HepG2 (cell line): Measurements from ENCODE around the gene LGALS4. TPM values are rescaled to one million over a fixed set of nuclear protein-coding genes. Genes with fewer than 3 reads are reported as not detected.
A peak's percentile ranks its signal among the peaks of the same experiment; 100 is the strongest.

Experiments
- ATAC-seq: fragments of 200-7000 bp; cut with Tn5 transposase; 3 replicates; pipeline ENCODE4 v1.9.1; 2020; ENCODE audit warnings: mild to moderate bottlenecking, moderate library complexity
- BruUV-seq: library from RNA; stranded (reverse); fragments of 400-500 nt; replicated peaks from 2 replicates; lab custom pipeline; 2021; lab: Mats Ljungman, UMichigan
- CTCF ChIA-PET: fragments of 300-600 bp; formaldehyde crosslinking; extraction: SDS; loops from one replicate; lab custom pipeline; 2021; ENCODE audit warnings: low total read pairs, inconsistent platforms, low intra/inter-chr PET ratio; lab: Yijun Ruan, JAX
- POLR2A ChIA-PET: fragments of 350-600 bp; sonication (Branson Sonifier 250); formaldehyde crosslinking; loops from one replicate; lab custom pipeline; 2020; ENCODE audit warnings: antibody characterized with exemption, inconsistent platforms; lab: Yijun Ruan, JAX
- DNase-seq: peaks from one replicate; pipeline ENCODE4 v3.0.0-alpha.2; 2015; ENCODE audit warnings: low spot score
- FAIRE-seq: peaks from 3 replicates; lab custom pipeline; 2011; peaks lifted over from hg19 to GRCh38; lab: Jason Lieb, UNC
- H2AFZ ChIP-seq: one replicate; pipeline ENCODE4 v1.6.1; 2011; ENCODE audit warnings: low read length, inconsistent platforms
- H3K27ac ChIP-seq: fragments of 300-600 bp; 3 replicates; pipeline ENCODE4 v1.8.0; 2011; ENCODE audit warnings: mixed run types, mild to moderate bottlenecking, mixed read lengths, low read length, inconsistent platforms; ENCODE audit not compliant: insufficient read depth; ENCODE audit errors: extremely low read length
- H3K27me3 ChIP-seq, 2 experiments: fragments of 200-600 bp in 1 of 2; 2 replicates in 1 of 2; 3 replicates in 1 of 2; pipeline versions ENCODE4 v1.6.0 to v1.8.0; 2011; ENCODE audit warnings: low read length in 2 of 2, mild to moderate bottlenecking in 2 of 2, moderate library complexity in 2 of 2, inconsistent platforms in 1 of 2; ENCODE audit not compliant: insufficient read depth in 2 of 2, control insufficient read depth in 1 of 2
- H3K36me3 ChIP-seq, 2 experiments: fragments of 200-600 bp in 1 of 2; replicated peaks in 1 of 2; 2 replicates in 1 of 2; 3 replicates in 1 of 2; pipeline versions ENCODE4 v1.5.1 to v1.8.0; 2011; ENCODE audit warnings: low read length in 2 of 2, inconsistent platforms in 1 of 2; ENCODE audit not compliant: insufficient read depth in 2 of 2, control insufficient read depth in 1 of 2
- H3K4me1 ChIP-seq: 2 replicates; pipeline ENCODE4 v1.5.1; 2012; ENCODE audit warnings: low read length, inconsistent platforms; ENCODE audit not compliant: insufficient read depth
- H3K4me2 ChIP-seq: 2 replicates; pipeline ENCODE4 v1.6.0; 2011; ENCODE audit warnings: low read depth, low read length, inconsistent platforms
- H3K4me3 ChIP-seq, 3 experiments: fragments of 200-600 bp in 1 of 3; sonication (generic), shearing (Covaris generic) in 1 of 3; replicated peaks in 1 of 3; 2 replicates each; pipeline ENCODE4 v1.5.1; 2011 to 2016; ENCODE audit warnings: low read length in 3 of 3, inconsistent platforms in 2 of 3, low read depth in 2 of 3, mild to moderate bottlenecking in 2 of 3, control low read depth in 1 of 3, mixed read lengths in 1 of 3; ENCODE audit not compliant: insufficient read depth in 1 of 3
- H3K79me2 ChIP-seq: one replicate; pipeline ENCODE4 v1.6.1; 2011; ENCODE audit warnings: low read length, inconsistent platforms; ENCODE audit not compliant: insufficient read depth
- H3K9ac ChIP-seq: 2 replicates; pipeline ENCODE4 v1.6.0; 2011; ENCODE audit warnings: mild to moderate bottlenecking, low read depth, low read length, inconsistent platforms; ENCODE audit not compliant: insufficient read depth
- H3K9me3 ChIP-seq: 2 replicates; pipeline ENCODE4 v1.5.1; 2012; ENCODE audit warnings: mild to moderate bottlenecking, low read length
- H4K20me1 ChIP-seq: 2 replicates; pipeline ENCODE4 v1.6.0; 2011; ENCODE audit warnings: inconsistent platforms, mild to moderate bottlenecking, low read length, moderate library complexity; ENCODE audit not compliant: insufficient read depth
- GLI4 ChIP-seq: sonication (generic); formaldehyde crosslinking; IDR thresholded peaks from 2 replicates; pipeline ENCODE4 v1.5.1; 2020; ENCODE audit warnings: missing genetic modification reagents, mild to moderate bottlenecking, moderate library complexity, borderline replicate concordance
- PHB2 ChIP-seq: fragments of 450-650 bp; IDR thresholded peaks from 2 replicates; pipeline ENCODE4 v1.6.1; 2018; ENCODE audit not compliant: partially characterized antibody
- POLR2A ChIP-seq, 2 experiments: IDR thresholded peaks; 2 replicates each; pipeline ENCODE4 v1.6.1; 2011; ENCODE audit warnings: low read depth in 2 of 2, low read length in 2 of 2, mild to moderate bottlenecking in 1 of 2, moderate library complexity in 1 of 2; ENCODE audit not compliant: insufficient read depth in 1 of 2
- PTBP1 ChIP-seq: fragments of 200-400 bp; formaldehyde crosslinking; IDR thresholded peaks from 2 replicates; pipeline ENCODE4 v1.6.1; 2018; ENCODE audit warnings: low read length, low read depth; ENCODE audit not compliant: poor library complexity, severe bottlenecking
- ZBTB42 ChIP-seq: sonication (generic); formaldehyde crosslinking; IDR thresholded peaks from 2 replicates; pipeline ENCODE4 v1.5.0; 2020; ENCODE audit warnings: mild to moderate bottlenecking, missing genetic modification reagents
- ZFP82 ChIP-seq: sonication (generic); formaldehyde crosslinking; IDR thresholded peaks from 2 replicates; pipeline ENCODE4 v1.5.1; 2020; ENCODE audit warnings: mild to moderate bottlenecking, missing genetic modification reagents, borderline replicate concordance
- ZNF337 ChIP-seq: sonication (generic); formaldehyde crosslinking; IDR thresholded peaks from 2 replicates; pipeline ENCODE4 v1.5.1; 2020; ENCODE audit warnings: missing genetic modification reagents, low read depth, mild to moderate bottlenecking, borderline replicate concordance
- ZNF350 ChIP-seq: sonication (generic); formaldehyde crosslinking; IDR thresholded peaks from 2 replicates; pipeline ENCODE4 v1.4.0; 2020; ENCODE audit warnings: mild to moderate bottlenecking, low read depth, missing genetic modification reagents, borderline replicate concordance
- ZNF530 ChIP-seq: sonication (generic); formaldehyde crosslinking; IDR thresholded peaks from 2 replicates; pipeline ENCODE4 v1.5.0; 2020; ENCODE audit warnings: low read depth, mild to moderate bottlenecking, missing genetic modification reagents
- WGBS: methylation state at CpG from one replicate; pipeline ENCODE4 v1.1.6; 2017; ENCODE audit warnings: low lambda C conversion rate; 5-methylcytosine and 5-hydroxymethylcytosine counted together
- in situ Hi-C: cut with HindIII; loops from 2 replicates; pipeline ENCODE4 v1.10.0; 2017; ENCODE audit warnings: low pct_unique_long_range_greater_than_20kb; ENCODE audit not compliant: extremely low pct_ligation_motif_present
- intact Hi-C: fragments of 100-400 bp; cut with micrococcal nuclease; formaldehyde crosslinking; loops from one replicate; pipeline ENCODE4 v1.10.0; 2022; ENCODE audit not compliant: unreplicated experiment
- polyA plus RNA-seq, 8 experiments: library from polyadenylated mRNA; depleted of rRNA in 3 of 8; stranded (reverse) in 7 of 8; unstranded in 1 of 8; fragments of >200 nt; fragmentation: Illumina TruSeq in 4 of 8; extraction: Trizol in 4 of 8; gene quantifications; 2 replicates each; pipeline versions ENCODE4 v1.2.1 to v1.2.3, GENCODE V29; 2011 to 2016; ENCODE audit warnings: low read depth in 4 of 8, missing spikeins in 1 of 8, mixed read lengths in 1 of 8; ENCODE audit not compliant: insufficient read depth in 1 of 8
- total RNA-seq, 5 experiments: library from RNA; depleted of rRNA; stranded (reverse); fragments of >200 nt; fragmentation: Illumina TruSeq; extraction: Trizol; gene quantifications; 2 replicates each; pipeline ENCODE4 v1.2.3, GENCODE V29; 2016; ENCODE audit warnings: low read depth in 1 of 5
- TF ChIP-seq, protein P1 (sequence below): sonication (generic); formaldehyde crosslinking; IDR thresholded peaks from 2 replicates; pipeline ENCODE4 v1.5.0; 2020; ENCODE audit warnings: missing genetic modification reagents
- TF ChIP-seq, protein P2 (sequence below): sonication (generic); formaldehyde crosslinking; IDR thresholded peaks from 2 replicates; pipeline ENCODE4 v1.5.0; 2020; ENCODE audit warnings: mild to moderate bottlenecking, missing genetic modification reagents
- TF ChIP-seq, protein P3 (sequence below): sonication (generic); formaldehyde crosslinking; IDR thresholded peaks from 2 replicates; pipeline ENCODE4 v1.4.0; 2020; ENCODE audit warnings: mild to moderate bottlenecking, missing genetic modification reagents
- TF ChIP-seq, protein P4 (sequence below): sonication (generic); formaldehyde crosslinking; IDR thresholded peaks from 2 replicates; pipeline ENCODE4 v1.8.0; 2022; ENCODE audit warnings: missing genetic modification reagents, mild to moderate bottlenecking, borderline replicate concordance
- TF ChIP-seq, protein P5 (sequence below): sonication (generic); formaldehyde crosslinking; IDR thresholded peaks from 2 replicates; pipeline ENCODE4 v1.4.0; 2020; ENCODE audit warnings: mild to moderate bottlenecking, missing genetic modification reagents
- TF ChIP-seq, protein P6 (sequence below): sonication (generic); formaldehyde crosslinking; IDR thresholded peaks from 2 replicates; pipeline ENCODE4 v1.5.0; 2020; ENCODE audit warnings: missing genetic modification reagents

LGALS4 gene
- total and polyA plus RNA-seq, 2 of the 13 experiments (the other 11 are each of a cell fraction or from before 2014, with no cell fraction given), result 0.24 to 0.71 TPM

DNA sequence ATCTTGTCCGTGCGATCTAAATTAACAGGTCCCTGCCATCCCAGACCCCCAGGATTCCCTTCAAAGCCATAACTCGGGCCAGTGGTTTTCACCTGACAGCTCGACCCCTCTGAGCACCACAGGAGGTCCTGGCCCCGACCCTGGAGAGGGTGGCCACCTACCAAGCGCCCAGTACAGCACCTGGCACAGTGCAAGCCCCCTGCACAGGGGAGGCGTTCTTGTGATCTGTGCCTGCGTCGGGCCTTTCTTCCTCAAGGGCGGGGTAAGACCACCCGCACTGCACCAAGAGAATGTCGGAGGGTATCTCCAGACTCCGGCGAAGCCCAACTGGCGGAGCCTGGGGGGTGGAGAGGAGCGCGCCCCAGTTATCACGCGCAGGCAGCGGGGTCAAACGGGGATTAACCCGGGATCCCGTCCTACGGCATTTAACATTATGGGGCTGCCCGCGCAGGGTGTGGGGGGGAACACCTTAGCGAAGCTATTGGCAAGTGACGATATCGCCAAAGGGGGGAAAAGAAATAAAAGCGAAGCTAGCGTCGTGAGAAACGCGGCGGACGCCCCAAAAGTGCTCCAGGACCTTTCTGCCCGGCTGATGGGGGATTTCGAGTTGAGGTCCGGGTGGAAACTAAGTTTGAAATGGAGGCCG is 38.4 kb upstream of the LGALS4 start:
- Histone ChIP-seq H3K4me2 (peak overlapping the region; percentile 88), H3K27me3 (no peaks in the 10 kb centered on the region; a peak in 1 of 5 replicates), H3K27ac (peak overlapping the region; percentile 84), H3K4me1 (peaks cover 53% of the 10 kb centered on the region), H2AFZ (no peak overlapping the region), H4K20me1 (peaks cover 27% of the 10 kb centered on the region), H3K79me2 (peaks cover 39% of the 10 kb centered on the region), H3K4me3 (peak overlapping the region; percentile 62 to 87 (median 72)), H3K9ac (peak overlapping the region; percentile 78), H3K36me3 (peaks cover 10 to 18% of the 10 kb centered on the region in 2 experiments), H3K9me3 (no peaks in the 10 kb centered on the region)
- intact Hi-C loops (loop anchor here (2.0 kb wide), 2 partner anchors 20 to 48 kb away; partner anchors contain the start of genes ECH1, NFKBIB and SIRT2), in situ Hi-C loops (no loop called here)
- DNase-seq (no peak), FAIRE-seq (no peak), ATAC-seq (peak; percentile 8)
- WGBS, result 4% methylated on average over 34 of the region's 40 CpGs
- BruUV-seq, result TSS peak; percentile 86
- POLR2A ChIA-PET, result interaction anchor here (0.9 to 9.1 kb wide), 21 partner anchors 9 to 232 kb away, joined by 3 to 148 read pairs (median 5); partner anchors contain the start of genes ACTN4, ECH1, EIF3K and MRPS12
- CTCF ChIA-PET, result no interaction called here
- TF ChIP-seq, protein P1, sequence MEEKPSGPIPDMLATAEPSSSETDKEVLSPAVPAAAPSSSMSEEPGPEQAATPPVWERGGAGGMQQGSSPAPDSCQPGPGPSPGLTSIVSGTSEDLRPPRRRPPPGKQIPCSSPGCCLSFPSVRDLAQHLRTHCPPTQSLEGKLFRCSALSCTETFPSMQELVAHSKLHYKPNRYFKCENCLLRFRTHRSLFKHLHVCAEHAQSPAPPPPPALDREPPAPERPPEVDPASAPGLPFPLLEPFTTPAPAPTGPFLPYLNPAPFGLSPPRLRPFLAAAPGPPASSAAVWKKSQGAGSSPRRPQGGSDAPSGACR (CRISPR knock-in tag), result peak; percentile 55; the same call in 1 of the 2 replicates
- TF ChIP-seq GLI4 (peak; percentile 68; the same call in 1 of the 2 replicates), ZNF337 (no peak), ZFP82 (CRISPR knock-in tag) (peak; percentile 91; the same call in 1 of the 2 replicates), POLR2A (IDR thresholded peaks at IDR 0.05; ENCODE audit: insufficient read depth in 1 of 2, low read depth in 2 of 2, low read length in 2 of 2) (peak in 1 of 2 experiments; percentile 37; a peak in 1 of 4 replicates), PHB2 (no peak), ZBTB42 (CRISPR knock-in tag) (peak; percentile 73; the same call in 1 of the 2 replicates), ZNF350 (peak; percentile 41; the same call in 1 of the 2 replicates), ZNF530 (no peak), PTBP1 (peak; percentile 56)
- TF ChIP-seq, protein P2, sequence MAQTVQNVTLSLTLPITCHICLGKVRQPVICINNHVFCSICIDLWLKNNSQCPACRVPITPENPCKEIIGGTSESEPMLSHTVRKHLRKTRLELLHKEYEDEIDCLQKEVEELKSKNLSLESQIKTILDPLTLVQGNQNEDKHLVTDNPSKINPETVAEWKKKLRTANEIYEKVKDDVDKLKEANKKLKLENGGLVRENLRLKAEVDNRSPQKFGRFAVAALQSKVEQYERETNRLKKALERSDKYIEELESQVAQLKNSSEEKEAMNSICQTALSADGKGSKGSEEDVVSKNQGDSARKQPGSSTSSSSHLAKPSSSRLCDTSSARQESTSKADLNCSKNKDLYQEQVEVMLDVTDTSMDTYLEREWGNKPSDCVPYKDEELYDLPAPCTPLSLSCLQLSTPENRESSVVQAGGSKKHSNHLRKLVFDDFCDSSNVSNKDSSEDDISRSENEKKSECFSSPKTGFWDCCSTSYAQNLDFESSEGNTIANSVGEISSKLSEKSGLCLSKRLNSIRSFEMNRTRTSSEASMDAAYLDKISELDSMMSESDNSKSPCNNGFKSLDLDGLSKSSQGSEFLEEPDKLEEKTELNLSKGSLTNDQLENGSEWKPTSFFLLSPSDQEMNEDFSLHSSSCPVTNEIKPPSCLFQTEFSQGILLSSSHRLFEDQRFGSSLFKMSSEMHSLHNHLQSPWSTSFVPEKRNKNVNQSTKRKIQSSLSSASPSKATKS (CRISPR knock-in tag), result 0 out of 2 replicates have a peak, but pooled peaks have one; percentile 20
- TF ChIP-seq, protein P3, sequence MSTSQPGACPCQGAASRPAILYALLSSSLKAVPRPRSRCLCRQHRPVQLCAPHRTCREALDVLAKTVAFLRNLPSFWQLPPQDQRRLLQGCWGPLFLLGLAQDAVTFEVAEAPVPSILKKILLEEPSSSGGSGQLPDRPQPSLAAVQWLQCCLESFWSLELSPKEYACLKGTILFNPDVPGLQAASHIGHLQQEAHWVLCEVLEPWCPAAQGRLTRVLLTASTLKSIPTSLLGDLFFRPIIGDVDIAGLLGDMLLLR, result no peak; the same call in 1 of the 2 replicates
- TF ChIP-seq, protein P4, sequence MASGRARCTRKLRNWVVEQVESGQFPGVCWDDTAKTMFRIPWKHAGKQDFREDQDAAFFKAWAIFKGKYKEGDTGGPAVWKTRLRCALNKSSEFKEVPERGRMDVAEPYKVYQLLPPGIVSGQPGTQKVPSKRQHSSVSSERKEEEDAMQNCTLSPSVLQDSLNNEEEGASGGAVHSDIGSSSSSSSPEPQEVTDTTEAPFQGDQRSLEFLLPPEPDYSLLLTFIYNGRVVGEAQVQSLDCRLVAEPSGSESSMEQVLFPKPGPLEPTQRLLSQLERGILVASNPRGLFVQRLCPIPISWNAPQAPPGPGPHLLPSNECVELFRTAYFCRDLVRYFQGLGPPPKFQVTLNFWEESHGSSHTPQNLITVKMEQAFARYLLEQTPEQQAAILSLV (CRISPR knock-in tag), result no peak; the same call in 1 of the 2 replicates
- TF ChIP-seq, protein P5, sequence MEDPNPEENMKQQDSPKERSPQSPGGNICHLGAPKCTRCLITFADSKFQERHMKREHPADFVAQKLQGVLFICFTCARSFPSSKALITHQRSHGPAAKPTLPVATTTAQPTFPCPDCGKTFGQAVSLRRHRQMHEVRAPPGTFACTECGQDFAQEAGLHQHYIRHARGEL (CRISPR knock-in tag), result no peak
- TF ChIP-seq, protein P6, sequence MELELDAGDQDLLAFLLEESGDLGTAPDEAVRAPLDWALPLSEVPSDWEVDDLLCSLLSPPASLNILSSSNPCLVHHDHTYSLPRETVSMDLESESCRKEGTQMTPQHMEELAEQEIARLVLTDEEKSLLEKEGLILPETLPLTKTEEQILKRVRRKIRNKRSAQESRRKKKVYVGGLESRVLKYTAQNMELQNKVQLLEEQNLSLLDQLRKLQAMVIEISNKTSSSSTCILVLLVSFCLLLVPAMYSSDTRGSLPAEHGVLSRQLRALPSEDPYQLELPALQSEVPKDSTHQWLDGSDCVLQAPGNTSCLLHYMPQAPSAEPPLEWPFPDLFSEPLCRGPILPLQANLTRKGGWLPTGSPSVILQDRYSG (CRISPR knock-in tag), result no peak
